NCI-H345 treated with DMSO at 0.1 percent for 48 hours (cell line): ENCODE data around the gene KDM7A.
A peak's percentile ranks its signal among the peaks of the same experiment; 100 is the strongest.
"Not testable (repeated sequence)": the region's sequence is repeated elsewhere in the genome, so short reads cannot be mapped to it uniquely, and the experiment has no call there.

ENCODE experiments used
- DNase-seq: peaks from one replicate; lab custom pipeline; 2025; ENCODE audit not compliant: unreplicated experiment; lab: John Stamatoyannopoulos, UW

Gene KDM7A

DNA sequence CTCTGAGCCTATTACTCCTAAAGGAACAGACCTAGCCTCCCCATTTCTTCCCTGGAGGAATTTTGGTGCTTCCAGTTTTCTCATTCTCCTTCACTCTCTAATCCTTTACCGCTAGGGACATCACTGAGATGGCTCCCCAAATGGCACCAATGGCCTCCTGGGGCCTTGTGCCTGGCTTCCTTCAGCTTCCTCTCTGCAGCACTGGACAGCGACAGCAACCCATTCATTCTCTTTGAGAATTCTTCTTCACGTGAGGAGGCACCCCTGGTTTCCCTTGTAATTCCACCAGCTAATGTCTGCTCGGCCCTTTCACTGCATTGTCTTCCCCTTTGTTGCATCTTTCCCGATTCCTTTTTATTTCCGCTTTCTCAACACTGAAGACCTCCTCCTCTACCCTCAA, 24.6 kb upstream of the KDM7A start:
- DNase-seq: no peak

DNA sequence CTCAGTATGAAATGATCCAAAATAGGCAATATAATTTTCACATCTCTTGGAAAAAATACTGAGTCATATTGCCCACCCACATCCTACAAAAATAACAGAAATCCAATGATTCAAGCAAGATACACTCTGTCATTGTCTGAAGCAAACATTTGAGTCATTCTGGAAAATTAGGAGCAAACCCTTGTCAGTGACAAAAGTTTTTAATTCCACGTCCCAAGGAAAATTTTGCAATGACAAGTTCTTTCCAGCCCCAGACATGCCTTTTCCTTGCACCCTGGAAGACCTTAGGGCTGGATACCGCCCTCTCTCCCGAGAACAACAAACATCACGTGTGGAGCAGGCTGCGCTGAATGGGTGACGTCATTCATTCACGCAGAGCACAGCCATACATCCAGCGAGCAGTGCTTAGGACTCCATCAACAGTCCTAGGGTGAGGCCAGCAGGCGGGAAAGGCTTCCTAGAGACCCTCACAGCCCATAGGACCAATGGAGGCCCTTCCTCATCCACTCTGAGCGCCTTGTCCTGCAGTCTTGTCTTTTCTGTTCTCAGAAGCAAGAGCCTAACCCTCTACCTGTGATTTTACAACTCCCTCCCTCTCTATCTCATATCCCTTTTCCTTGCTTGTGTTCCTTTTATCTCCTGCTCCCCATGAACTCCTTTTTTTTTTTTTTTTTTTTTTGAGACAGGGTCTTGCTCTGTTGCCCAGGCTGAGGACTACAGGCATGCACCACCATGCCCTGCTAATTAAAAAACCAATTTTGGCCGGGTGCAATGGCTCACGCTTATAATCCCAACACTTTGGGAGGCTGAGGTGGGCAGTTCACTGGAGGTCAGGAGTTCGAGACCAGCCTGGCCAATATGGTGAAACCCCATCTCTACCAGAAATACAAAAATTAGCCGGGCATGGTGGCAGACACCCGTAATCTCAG, 23.5 kb upstream of the KDM7A start:
- DNase-seq: no peak

DNA sequence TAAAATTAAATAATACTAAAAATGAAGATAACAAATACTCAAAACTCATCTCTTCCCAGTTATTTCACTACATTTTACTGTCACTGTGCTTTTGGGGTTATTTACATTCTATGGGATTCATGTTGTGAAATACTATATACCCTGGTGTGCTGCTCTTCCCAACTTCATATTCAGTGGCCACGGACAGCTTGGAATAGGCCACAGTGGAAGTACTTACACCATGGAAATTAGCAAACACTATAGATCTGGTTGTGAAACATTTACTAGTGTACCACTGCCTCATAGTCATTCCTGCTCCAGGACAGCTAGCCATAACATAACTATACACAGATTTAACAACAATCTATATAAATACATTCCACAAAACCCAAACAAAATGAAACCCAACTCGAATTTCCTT, 21.2 kb upstream of the KDM7A start:
- no peak for DNase-seq

DNA sequence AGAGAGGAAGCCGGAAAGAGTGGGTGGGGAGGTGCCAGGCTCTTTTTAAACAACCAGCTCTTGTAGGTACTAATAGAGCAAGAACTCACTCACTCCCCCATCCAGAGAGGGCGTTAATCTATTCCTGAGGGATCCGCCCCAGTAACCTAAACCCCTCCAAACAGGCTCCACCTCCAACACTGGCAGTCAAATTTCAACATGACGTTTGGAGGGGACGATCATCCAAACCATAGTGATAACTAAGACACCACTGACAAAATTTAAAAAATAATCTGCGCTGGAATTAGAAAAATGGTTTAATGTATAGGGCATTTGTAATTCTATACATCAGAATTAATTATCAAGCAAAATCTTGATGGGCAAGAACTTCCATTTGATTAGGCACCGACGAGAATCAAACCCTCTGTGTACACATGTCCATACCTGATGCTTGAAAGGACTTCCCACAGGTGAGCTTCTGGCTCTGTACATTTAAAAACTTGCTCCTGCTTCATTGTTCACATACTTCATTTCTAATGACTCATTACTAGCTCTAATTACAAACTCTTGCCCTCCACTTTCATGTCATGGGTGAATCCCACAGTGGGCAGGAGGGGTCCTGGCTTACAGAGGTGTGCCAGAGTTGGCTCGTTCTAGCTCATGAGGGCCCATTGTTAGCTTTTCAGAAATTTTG, 20.6 kb upstream of the KDM7A start:
- DNase-seq: no peak

DNA sequence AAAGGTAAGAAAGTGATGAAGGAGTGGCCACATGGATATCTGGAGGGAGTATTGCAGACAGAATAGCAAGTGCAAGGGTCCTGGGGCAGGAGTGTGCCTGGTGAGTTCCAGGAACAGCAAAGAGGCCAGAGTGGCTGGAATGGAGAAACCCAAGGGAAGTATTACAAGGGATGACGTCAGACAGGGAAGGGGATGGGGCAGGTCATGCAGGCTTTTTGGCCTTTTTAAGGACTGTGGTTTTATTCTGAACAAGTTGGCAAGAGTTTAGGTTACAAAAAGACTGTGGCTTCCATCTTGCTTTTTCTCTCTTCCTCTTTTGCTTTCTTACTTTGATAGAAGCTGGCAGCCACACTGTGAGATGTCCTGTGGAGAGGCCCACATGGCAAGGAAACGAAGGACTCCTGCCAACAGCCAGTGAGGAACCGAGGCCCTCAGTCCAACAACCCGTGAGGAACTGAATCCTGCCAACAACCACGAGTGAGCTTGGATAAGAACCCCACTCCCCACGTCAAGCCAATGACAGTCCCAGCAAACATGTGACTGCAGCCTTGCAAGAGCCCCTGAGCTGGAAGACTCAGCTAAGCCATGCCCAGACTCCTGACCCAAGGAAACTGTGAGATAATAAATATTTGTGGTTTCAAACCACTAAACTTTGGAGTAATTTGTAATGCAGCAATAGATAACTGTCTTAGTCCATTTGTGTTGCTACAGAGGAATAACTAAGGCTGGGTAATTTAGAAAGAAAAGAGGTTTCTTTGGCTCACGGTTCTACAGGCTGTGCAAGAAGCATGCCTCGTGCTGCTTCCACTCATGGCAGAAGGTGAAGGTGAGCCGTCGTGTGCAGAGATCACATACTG, 19.8 kb upstream of the KDM7A start:
- DNase-seq: no peak

DNA sequence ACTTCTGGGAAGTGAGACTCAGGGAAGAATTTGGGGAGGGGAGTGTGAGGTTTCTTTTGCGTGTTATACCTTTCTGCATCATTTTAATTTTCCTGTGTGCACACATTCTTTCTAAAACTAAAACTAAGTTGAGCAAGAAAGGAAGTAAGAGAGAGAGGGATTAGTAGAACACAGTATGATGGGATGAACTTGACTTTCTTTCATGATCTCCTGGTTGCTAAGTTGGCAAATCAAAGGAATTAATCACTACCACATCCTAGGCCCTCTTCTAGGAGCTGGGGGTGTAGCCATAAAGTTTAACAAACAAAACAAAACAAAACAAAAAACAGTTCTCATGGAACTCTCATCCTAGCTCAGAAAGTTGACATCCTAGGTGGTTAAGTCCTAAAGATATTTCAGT, 19.1 kb upstream of the KDM7A start:
- no peak for DNase-seq

DNA sequence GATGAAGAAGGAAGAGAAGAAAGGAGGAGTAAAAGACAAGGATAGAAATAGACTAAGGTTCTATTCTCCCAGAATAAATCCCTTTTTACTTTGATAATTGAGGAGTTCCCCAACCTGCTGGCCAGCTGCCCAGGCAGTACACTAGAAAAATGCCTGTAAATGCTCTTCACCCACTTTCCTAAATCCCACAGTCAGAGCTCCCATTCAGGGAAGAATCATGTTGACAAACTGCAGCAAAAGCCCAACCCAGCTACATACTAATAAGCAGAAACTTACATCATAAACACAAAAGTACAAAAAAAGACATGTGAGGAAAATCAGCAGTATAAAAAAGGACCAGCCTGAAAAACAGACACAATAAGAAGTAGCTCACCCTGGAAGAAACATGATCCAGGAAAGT, 15.8 kb upstream of the KDM7A start:
- DNase-seq: no peak

DNA sequence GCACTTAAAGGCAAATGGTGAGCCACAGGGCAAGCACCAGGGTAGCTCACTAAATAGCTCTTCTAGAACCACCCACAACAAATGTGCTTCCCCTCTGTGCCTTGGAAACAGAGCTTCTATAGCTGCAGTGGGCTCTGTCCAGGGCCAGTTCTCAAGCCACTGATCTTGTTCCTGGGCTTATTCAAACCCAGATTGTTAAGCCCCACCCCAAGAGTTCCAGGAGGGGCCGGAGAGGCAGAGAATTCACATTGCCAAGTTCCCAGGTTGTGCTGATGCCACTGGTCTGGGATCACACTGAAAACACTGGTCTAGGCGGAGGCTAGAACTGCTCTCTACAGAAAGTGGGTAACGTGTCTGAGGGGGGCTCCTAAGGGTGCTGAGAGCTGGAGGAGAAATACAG, 15.4 kb upstream of the KDM7A start:
- no peak for DNase-seq

DNA sequence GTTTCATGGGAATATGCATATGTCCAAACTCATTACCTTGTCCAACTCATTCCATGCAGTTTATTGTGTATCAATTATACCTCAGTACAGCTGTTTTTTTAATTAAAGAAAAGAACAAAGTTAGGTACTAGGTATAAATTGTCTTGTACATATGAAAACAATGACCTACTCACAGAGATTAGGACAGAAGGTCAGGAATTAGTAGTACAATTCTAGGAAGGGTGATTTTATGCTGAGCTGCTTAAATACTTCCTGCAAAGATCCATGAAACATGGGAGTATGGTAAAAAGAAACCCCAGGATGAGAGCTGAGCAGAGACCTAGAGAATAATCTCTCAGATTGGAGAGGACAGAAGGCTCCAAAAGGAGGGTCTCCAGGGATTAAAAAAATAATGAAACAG, 13.8 kb upstream of the KDM7A start:
- no peak for DNase-seq

DNA sequence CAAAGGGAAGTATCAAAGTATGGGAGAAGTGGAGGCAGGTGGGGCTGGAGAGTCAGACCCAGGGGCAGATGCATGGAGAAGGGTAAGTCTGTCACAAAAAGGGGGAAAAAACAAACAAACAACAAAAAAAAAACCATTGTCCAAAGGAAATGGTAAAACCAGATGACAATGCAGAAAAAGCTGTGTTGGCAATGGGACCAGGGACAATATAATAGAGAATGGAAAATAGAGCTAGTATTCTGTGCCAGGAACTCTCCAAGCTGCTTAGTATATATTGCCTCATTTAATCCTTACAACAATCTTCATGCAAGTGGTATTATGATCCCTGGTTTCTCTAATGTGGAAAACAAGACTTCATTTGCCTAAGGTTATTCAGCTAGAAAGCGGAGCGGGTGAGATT, 13.1 kb upstream of the KDM7A start:
- no peak for DNase-seq

DNA sequence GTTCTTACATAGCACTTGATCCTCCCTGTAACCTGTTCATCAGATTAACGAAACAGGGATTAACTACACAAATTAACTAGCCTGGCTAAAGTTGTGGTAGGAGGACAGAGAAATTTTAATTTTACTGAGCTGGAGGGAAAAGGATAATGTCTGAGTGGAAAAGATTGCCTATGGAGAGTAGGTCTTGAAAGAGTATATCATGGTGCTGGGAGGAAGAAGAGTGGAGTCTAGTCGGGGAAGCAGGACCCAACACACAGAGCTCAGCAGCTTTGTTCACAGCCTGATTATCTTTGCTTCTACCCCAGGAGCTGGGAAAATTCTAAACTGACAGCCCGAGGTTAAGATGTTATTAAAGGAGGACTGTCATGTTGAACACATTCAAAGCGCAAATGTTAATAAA, 6.1 kb upstream of the KDM7A start:
- DNase-seq: no peak

DNA sequence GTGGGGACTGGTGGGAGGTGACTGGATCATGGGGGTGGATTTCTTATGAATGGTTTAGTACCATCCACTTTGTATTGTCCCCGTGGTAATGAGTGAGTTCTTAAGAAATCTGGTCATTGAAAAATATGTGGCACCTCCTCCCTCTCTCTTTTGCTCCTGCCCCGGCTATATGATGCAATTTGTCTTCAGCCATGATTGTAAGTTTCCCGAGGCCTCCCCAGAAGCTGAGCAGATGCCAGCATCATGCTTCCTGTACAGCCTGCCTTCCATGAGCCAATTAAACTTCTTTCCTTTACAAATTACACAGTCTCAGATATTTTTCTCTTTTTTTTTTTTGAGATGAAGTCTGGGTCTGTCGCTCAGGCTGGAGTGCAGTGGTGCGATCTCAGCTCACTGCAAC, 2.6 kb upstream of the KDM7A start:
- no peak for DNase-seq

DNA sequence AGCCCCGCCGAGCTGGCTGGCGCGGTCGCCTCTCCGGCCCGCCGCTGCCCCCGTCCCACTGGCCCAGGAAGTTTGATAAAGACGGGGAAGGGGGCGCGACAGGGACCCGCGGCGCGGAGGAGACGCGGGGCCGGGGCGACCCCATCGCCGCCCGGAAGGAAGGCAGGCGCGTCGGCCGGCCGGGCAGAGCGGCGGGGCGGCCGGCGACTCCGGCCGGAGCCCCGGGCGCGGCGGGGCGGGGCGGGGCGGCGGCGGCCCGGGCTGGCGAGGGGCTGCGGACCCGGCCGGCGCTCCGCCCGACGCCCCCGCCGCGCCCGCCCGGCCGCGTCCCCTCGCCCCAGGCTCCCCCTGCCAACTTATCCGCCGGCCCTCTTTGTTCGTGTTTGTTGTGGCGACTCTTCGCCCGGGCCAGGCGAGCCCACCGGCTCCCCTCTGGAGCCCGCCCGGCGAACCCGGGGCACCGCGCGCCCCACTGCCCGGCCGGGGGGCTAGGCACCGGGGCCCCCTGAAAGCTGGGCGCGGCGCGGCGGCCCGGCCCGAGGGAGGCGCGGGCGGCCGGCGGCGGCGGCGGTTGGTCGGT, 571 bp downstream of the KDM7A start:
- no peak for DNase-seq

DNA sequence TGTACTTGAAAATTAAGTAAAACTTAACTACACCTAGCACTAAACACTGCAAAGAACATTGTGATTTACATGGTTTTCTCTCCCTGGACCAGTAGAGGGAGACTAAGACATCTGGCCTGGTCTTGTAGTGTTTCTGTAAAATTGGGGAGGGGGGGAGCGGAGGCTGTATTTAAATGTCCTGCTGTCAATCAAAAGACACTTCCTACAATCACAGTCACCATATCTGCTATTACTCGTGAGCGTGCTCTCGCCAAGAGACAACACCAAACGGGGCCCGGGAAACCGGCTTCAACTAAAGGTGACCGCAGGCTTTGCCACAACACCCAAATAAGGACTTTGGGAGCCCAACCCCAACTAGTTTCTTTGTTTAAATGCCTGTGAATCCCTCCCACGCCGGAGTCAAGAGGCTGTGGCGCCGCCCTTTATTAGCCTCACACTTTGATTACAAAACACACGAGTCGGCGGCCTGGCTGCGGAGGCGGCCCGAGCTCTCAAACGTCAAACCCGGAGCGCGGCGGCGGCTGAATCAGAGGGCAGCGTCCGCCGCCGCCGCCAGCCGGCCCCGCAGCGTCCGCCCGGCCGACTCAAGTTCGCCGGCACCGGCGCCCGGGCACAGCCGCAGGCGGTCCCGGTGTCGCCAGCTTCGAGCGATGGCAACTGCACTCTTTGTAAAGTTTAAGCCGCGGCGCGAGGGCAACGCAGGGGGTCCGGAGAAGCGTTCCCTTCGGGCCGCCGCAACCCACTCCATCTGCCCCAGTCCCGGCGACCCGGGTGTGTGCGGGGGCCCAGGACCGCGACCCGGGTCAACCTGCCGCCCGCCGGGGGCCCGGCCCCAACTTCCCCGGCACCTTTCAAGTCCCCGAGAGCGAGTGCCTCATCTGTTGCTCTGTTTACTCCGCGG, 1.3 kb downstream of the KDM7A start:
- peak; percentile 95 for DNase-seq

DNA sequence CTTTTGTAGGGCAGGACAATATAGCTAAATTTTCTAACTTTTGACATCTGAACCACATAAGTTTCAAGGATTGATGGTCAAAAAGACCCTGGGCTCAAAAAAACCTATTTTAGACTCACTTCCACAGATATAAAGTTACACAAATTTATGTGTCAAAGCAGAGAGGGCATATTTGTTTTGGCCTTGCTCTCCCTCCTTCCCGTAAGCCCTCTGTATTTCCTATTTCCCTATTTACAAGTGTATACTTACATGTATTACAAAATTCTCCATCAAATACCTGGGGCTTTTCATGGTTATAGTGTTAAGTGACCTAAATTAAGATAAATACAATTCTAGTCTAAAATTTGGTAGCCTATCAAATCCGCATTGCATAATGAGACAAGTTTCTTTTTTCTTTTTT, 2.6 kb downstream of the KDM7A start:
- DNase-seq: no peak

DNA sequence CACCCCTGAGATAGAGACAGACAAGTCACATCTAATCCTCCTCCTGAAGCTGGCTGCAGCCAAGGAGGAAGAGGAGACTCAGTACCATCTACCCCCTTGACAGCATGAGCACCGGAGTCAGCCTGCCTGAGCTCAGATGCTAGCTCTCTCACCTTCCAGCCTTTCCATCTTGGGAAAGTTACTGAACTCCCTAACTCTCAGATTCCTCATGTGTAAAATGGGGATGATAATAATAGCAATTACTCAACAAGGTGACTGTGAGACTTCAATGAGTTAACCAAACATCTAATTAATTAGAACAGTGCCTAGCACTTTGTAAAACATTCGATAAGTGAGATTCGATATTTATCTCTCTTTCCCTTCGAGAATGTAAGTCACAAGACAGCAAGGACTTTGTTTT, 6.4 kb downstream of the KDM7A start:
- no peak for DNase-seq

DNA sequence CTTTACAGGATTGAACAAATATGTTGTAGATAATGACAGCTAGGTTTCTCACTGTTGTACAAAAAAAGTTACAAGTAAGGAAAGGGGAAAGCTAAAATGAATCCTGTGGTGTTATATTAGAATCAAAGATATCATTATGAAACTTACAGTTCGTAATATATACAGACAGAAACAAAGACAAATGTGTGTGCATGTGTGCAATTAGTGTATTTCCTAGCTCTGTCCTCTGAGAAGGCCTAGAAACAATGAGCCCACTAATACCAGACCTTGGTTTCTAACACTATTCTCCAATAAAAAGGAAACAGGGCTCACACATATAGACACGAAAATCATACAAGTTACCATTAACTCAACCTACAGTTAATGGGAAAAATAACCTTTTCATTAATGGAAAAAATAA, 8.0 kb downstream of the KDM7A start:
- DNase-seq: no peak

DNA sequence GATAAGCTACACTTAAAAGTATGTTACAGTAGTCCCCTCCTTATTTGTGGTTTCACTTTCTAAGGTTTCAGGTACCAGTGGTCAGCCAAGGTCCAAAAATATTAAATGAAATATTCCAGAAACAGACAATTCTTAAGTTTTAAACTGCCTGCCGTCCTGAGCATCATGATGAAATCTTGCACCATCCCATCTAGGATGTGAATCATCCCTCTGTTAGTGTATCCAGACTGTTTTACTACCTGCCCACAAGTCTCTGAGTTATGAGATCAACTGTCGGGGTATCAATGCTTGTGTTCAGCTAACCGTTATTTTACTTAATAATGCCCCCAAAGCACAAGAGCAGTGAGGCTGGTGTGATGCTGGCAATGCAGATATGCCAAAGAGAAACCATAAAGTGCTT, 11.4 kb downstream of the KDM7A start:
- no peak for DNase-seq

DNA sequence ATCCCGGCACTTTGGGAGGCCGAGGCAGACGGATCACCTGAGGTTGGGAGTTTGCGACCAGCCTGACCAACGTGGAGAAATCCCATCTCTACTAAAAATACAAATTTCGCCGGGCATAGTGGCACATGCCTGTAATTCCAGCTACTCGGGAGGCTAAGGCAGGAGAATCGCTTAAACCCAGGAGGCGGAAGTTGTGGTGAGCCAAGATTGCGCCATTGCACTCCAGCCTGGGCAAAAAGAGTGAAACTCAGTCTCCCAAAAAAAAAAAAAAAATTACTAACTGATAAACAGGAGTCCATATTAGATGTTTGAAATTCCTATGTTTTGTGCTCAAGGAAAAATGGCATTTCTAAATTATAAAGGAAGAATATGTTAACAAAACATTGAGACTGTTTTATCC, 14.7 kb downstream of the KDM7A start:
- not testable (repeated sequence) for DNase-seq

DNA sequence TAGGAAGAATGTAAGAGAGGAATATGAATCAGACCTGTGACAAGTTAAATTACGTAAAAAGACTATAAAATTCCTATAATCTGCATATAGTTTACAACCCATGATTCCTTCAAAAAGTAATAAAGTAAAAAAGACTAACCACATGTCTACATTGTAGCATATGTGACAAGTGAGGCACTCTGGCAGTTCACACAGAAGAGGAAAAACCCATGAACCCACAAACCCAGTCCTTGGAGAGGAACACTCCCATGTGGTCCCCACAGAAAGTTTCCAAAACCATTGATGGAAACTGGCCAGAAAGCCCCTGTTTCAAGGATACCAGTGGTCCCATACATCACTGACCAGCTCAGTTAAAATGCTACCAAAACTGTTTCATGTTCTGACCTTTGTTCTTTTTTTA, 15.7 kb downstream of the KDM7A start:
- no peak for DNase-seq
